HG02623 (cell line): ENCODE results near the gene KLHL35.
"Not testable (repeated sequence)": the region's sequence is repeated elsewhere in the genome, so short reads cannot be mapped to it uniquely, and the experiment has no call there.

ENCODE experiments used
- ATAC-seq: cut with Tn5 transposase; IDR thresholded peaks from one replicate; pipeline ENCODE4 v1.9.1; 2021; ENCODE audit warnings: moderate library complexity; ENCODE audit not compliant: unreplicated experiment

KLHL35 gene

GRCh38 chr11:75398906-75399305 lies 34.1 kb downstream of the KLHL35 start:
- no peak for ATAC-seq

GRCh38 chr11:75394085-75394840 lies 38.7 kb downstream of the KLHL35 start:
- no peak for ATAC-seq

DNA sequence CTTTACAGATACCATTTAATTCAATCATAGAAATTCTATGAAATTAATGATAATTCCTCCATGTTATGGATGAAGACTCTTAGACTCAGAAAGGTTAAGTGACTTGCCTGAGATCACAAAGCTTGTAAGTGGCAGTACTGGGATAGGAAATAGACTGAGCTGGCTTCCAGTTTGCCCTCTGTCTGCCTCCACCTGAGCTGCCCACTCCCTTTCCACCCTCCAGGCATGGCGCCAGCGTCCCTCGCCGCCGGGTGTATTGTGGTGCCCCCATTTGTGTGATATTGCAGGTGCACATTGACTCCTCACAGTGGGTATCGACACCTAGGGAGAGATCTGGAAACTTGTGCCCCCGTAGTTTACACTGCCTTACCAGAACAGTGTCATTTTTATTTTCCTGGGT lies 43.1 kb downstream of the KLHL35 start:
- no peak for ATAC-seq

DNA sequence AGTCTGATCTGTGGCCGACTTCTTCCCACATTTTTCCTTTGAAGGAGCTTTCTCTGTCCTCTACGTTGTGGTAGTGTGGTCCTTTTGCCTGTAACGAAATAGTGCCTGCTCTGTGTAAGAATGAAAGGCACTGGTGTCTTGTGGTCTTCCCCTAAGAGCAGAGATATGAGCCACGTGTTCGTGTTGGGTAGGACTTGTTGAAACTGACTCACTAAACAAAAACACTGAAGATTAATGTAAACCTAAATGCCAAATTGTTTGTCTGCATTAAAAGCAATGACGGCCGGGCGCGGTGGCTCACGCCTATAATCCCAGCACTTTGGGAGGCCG lies 43.8 kb downstream of the KLHL35 start:
- ATAC-seq: no peak

DNA sequence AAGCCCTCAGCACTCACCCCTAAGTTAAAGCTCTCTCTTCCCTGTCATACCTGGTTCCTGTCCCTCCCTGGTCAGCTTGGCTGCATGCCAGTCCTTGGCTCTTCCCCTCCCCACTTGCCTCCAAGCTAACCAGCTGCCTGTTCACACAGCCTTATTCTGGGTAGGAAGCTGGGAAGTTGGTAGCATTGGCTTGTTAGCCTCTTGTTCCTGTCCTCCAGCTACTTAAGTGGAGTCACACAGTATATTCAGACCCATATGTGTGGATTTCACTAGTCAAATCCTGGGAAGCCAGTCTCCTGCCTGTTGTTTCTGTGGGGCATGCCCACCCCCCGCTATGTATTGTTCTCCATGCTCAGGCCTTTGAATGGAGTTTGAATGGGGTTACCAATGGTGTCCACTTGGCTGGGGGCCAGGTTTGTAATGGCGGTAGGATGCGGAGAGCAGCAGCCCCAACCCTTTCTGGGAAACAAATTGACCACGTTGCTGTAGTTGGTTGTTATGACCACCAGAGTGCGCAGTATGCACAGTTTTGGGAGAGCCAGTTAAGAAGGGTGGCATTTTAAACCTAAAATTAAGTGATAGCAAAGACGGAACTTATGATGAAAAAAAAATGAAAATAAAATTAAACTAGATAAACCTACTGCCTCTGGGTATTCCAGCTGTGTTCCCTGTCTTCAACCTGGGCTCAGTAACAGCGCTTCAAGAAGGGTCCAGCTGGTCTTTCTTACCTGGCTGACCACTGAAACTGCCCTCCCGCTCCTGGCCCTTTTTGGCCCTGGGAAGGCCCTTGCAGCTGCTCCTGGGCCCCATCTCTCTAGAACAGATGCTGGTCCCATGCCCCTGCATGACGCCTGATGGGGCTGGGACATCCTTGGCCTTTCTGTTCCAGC lies 44.4 kb downstream of the KLHL35 start:
- ATAC-seq: no peak

GRCh38 chr11:75387736-75388294 lies 45.2 kb downstream of the KLHL35 start:
- ATAC-seq: no peak

- ATAC-seq: no peak
Observed at GRCh38 chr11:75386942-75387630, 45.9 kb downstream of the KLHL35 start.

- ATAC-seq: no peak
Observed at GRCh38 chr11:75384438-75385080, 48.4 kb downstream of the KLHL35 start.

DNA sequence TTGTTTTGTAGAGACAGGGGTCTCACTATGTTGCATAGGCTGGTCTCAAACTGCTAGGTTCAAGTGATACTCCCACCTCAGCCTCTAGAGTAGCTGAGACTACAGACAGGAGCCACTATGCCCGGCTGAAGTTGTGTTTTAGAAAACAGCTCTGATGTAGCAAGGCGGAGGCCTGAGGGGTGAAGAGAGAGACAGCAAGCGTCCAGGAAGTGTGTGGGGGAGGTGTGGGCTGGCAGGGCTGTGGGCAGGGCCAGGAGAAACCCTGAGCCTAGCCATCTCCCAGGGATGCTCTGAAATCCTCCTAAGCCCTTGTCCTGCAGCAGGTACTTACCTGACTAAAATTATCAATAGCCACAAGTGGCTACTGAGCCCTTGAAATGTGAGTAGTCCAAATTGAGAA lies 49.8 kb downstream of the KLHL35 start:
- no peak for ATAC-seq

- ATAC-seq: no peak
Observed at GRCh38 chr11:75380716-75381420, 52.1 kb downstream of the KLHL35 start.

GRCh38 chr11:75380245-75380644 lies 52.8 kb downstream of the KLHL35 start:
- no peak for ATAC-seq

GRCh38 chr11:75378776-75379175 lies 54.2 kb downstream of the KLHL35 start:
- not testable (repeated sequence) for ATAC-seq

DNA sequence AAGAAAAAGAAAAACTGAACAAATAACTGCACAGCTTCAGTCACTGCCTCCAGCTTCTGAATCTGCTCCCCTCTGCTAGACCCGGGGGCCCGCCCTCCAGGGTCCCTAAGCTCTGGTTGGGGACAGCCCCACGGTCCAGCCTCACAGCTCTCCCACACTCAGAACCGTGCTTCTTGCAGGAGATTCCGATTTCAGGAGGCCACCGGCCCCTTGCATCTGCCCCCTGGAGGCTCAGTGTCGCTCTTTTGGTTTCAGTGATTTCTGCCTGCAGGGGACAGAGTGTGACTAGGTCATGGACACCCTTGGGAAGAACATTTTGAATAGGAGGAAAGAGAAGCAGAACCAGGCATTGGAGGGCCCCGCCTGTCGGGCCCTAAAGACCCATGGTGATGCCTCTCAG lies 56.8 kb downstream of the KLHL35 start:
- ATAC-seq: no peak

DNA sequence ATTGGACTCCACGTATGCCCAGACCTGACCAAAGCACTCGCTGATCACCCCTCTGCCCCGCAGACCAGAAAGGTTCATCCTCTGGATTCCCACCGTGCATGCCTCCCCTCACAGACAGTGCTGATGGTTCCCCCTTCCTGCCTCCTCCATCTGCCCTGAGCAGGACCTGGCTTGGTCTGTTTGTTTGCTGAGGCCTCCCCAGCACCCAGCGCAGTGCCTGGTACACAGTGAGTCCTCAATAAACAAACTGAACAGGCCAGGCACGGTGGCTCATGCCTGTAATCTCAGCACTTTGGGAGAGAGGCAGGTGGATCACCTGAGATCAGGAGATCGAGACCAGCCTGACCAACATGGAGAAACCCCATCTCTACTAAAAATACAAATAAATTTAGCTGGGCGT lies 57.4 kb downstream of the KLHL35 start:
- no peak for ATAC-seq

DNA sequence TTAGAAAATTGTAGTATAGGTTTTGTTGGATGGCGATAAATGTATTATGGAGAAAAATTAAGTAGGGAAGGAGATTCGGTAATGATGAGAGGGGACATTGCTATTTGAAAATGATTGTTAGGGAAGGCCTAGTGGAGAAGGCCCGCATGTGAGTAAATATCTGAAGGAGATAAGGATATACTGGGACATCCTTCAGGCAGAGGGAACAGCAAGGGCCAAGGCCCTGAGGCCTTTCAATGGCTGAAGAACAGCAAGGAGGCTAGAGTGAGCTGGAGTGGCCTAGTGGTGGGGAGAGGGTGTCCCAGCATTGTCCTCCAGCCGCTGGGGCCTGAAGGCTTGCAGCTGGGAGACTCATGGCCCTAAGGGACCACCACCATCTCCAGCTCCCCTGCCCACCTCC lies 58.4 kb downstream of the KLHL35 start:
- no peak for ATAC-seq

- ATAC-seq: no peak
Observed at GRCh38 chr11:75373201-75373600, 59.8 kb downstream of the KLHL35 start.
